ENCODE results near the gene THOC1. TPM values are rescaled to one million over a fixed set of nuclear protein-coding genes. Genes with fewer than 3 reads are reported as not detected.

Gene THOC1
- total RNA-seq, 2 experiments from 2014 or later = 63.5 to 66.2 TPM

- no peak overlapping the region for H3K27ac Mint-ChIP-seq
Observed at GRCh38 chr18:199214-199613, 68.6 kb downstream of the THOC1 start.

GRCh38 chr18:195651-196050 lies 72.2 kb downstream of the THOC1 start:
- Mint-ChIP-seq H3K27me3 (ENCODE audit: low read depth) (no peaks in the 10 kb centered on the region), H3K27ac (no peak overlapping the region), H3K9me3 (no peaks in the 10 kb centered on the region), H3K4me3 (no peak overlapping the region), H3K4me1 (ENCODE audit: low read depth) (peaks cover 8% of the 10 kb centered on the region), H3K36me3 (ENCODE audit: low read depth) (peaks cover 27% of the 10 kb centered on the region)
- no peak for DNase-seq
- intact Hi-C loops (cut with micrococcal nuclease) = no loop called here
- CTCF ChIA-PET = interaction anchor here (0.6 to 1.4 kb wide), 2 partner anchors 10 to 36 kb away, joined by 3 read pairs; no protein-coding TSS in a partner anchor

More at GRCh38 chr18:199214-199613, 68.6 kb downstream of the THOC1 start:
- Mint-ChIP-seq H3K27me3 (ENCODE audit: low read depth) (no peaks in the 10 kb centered on the region), H3K36me3 (ENCODE audit: low read depth) (peaks cover 36% of the 10 kb centered on the region), H3K9me3 (no peaks in the 10 kb centered on the region), H3K4me1 (ENCODE audit: low read depth) (peaks cover 6% of the 10 kb centered on the region), H3K4me3 (no peak overlapping the region)
- DNase-seq = no peak
- CTCF ChIA-PET = interaction anchor here (0.6 kb wide), 1 partner anchor 384 kb away, joined by 3 read pairs; no protein-coding TSS in a partner anchor
- intact Hi-C loops (cut with micrococcal nuclease) = loop anchor here (1.0 kb wide), 1 partner anchor 18 kb away; no protein-coding TSS in a partner anchor

GRCh38 chr18:192801-193200 lies 75.0 kb downstream of the THOC1 start:
- DNase-seq = no peak
- no peak overlapping the region for H3K27ac Mint-ChIP-seq
- H3K9me3 Mint-ChIP-seq = no peaks in the 10 kb centered on the region
- no peak overlapping the region for H3K4me3 Mint-ChIP-seq
- CTCF ChIA-PET = no interaction called here
- intact Hi-C loops (cut with micrococcal nuclease) = no loop called here
- H3K27me3 Mint-ChIP-seq (ENCODE audit: low read depth) = no peaks in the 10 kb centered on the region
- peaks cover 21% of the 10 kb centered on the region for H3K36me3 Mint-ChIP-seq (ENCODE audit: low read depth)
- H3K4me1 Mint-ChIP-seq (ENCODE audit: low read depth) = peaks cover 12% of the 10 kb centered on the region

- intact Hi-C loops (cut with micrococcal nuclease) = no loop called here
- H3K4me1 Mint-ChIP-seq (ENCODE audit: low read depth) = peaks cover 16% of the 10 kb centered on the region
- peaks cover 18% of the 10 kb centered on the region for H3K36me3 Mint-ChIP-seq (ENCODE audit: low read depth)
- H3K4me3 Mint-ChIP-seq = no peak overlapping the region
- CTCF ChIA-PET = no interaction called here
- DNase-seq = no peak
- no peak overlapping the region for H3K27ac Mint-ChIP-seq
- no peaks in the 10 kb centered on the region for H3K27me3 Mint-ChIP-seq (ENCODE audit: low read depth)
- no peaks in the 10 kb centered on the region for H3K9me3 Mint-ChIP-seq
Observed at GRCh38 chr18:191725-192124, 76.1 kb downstream of the THOC1 start.

- no peak for DNase-seq
- Mint-ChIP-seq H3K9me3 (no peaks in the 10 kb centered on the region), H3K4me1 (ENCODE audit: low read depth) (peaks cover 16% of the 10 kb centered on the region), H3K4me3 (no peak overlapping the region), H3K27ac (no peak overlapping the region), H3K36me3 (ENCODE audit: low read depth) (peaks cover 14% of the 10 kb centered on the region), H3K27me3 (ENCODE audit: low read depth) (no peaks in the 10 kb centered on the region)
- CTCF ChIA-PET = no interaction called here
- intact Hi-C loops (cut with micrococcal nuclease) = no loop called here
Observed at GRCh38 chr18:189254-189653, 78.6 kb downstream of the THOC1 start.

GRCh38 chr18:183769-184168 lies 84.1 kb downstream of the THOC1 start:
- CTCF ChIA-PET = no interaction called here
- Mint-ChIP-seq H3K27ac (no peak overlapping the region), H3K9me3 (no peaks in the 10 kb centered on the region), H3K27me3 (ENCODE audit: low read depth) (no peaks in the 10 kb centered on the region), H3K36me3 (ENCODE audit: low read depth) (peaks cover 22% of the 10 kb centered on the region), H3K4me1 (ENCODE audit: low read depth) (peaks cover 23% of the 10 kb centered on the region), H3K4me3 (no peak overlapping the region)
- intact Hi-C loops (cut with micrococcal nuclease) = no loop called here
- DNase-seq = no peak

GRCh38 chr18:181711-182110 lies 86.1 kb downstream of the THOC1 start:
- Mint-ChIP-seq H3K4me1 (ENCODE audit: low read depth) (peaks cover 26% of the 10 kb centered on the region), H3K36me3 (ENCODE audit: low read depth) (peaks cover 23% of the 10 kb centered on the region), H3K27me3 (ENCODE audit: low read depth) (no peaks in the 10 kb centered on the region), H3K9me3 (no peaks in the 10 kb centered on the region), H3K4me3 (no peak overlapping the region), H3K27ac (no peak overlapping the region)
- DNase-seq = no peak
- intact Hi-C loops (cut with micrococcal nuclease) = loop anchor here (1.0 kb wide), 1 partner anchor 18 kb away; no protein-coding TSS in a partner anchor
- CTCF ChIA-PET = no interaction called here

GRCh38 chr18:179499-179898 lies 88.3 kb downstream of the THOC1 start:
- CTCF ChIA-PET = no interaction called here
- Mint-ChIP-seq H3K27me3 (ENCODE audit: low read depth) (no peaks in the 10 kb centered on the region), H3K4me3 (no peak overlapping the region), H3K9me3 (no peaks in the 10 kb centered on the region), H3K4me1 (ENCODE audit: low read depth) (peaks cover 34% of the 10 kb centered on the region), H3K27ac (no peak overlapping the region), H3K36me3 (ENCODE audit: low read depth) (peaks cover 27% of the 10 kb centered on the region)
- intact Hi-C loops (cut with micrococcal nuclease) = no loop called here
- DNase-seq = no peak

GRCh38 chr18:172361-172760 lies 95.5 kb downstream of the THOC1 start:
- H3K9me3 Mint-ChIP-seq = no peaks in the 10 kb centered on the region
- no peak overlapping the region for H3K4me3 Mint-ChIP-seq
- peaks cover 38% of the 10 kb centered on the region for H3K36me3 Mint-ChIP-seq (ENCODE audit: low read depth)
- no peak overlapping the region for H3K27ac Mint-ChIP-seq
- intact Hi-C loops (cut with micrococcal nuclease) = no loop called here
- no peaks in the 10 kb centered on the region for H3K27me3 Mint-ChIP-seq (ENCODE audit: low read depth)
- no peak for DNase-seq
- CTCF ChIA-PET = no interaction called here
- H3K4me1 Mint-ChIP-seq (ENCODE audit: low read depth) = peaks cover 19% of the 10 kb centered on the region

Other genes starting within 250 kb of the THOC1 start
- not detected for gene TUBB8B, start 218.4 kb downstream of the THOC1 start, total RNA-seq
- 10 to 100 TPM; 90.0 to 96.6 TPM for gene USP14, start 109.5 kb downstream of the THOC1 start, total RNA-seq
- gene COLEC12, start 232.7 kb upstream of the THOC1 start, total RNA-seq = not detected